Activated CD4-positive, alpha-beta T cell treated with anti-CD3 and anti-CD28 coated beads, Interleukin-2, amount 50 U/mL, for 48 hours (primary cell): Measurements from ENCODE around the gene PTPRN2.

Source experiments
- DNase-seq, 2 experiments: peaks; one replicate each; pipeline ENCODE4 v3.0.0-alpha.2; 2020

The PTPRN2 gene

GRCh38 chr7:158030566-158030965, 557.1 kb downstream of the PTPRN2 start:
- DNase-seq, result no peak

- DNase-seq, result no peak
Observed at GRCh38 chr7:158030071-158030470, 557.6 kb downstream of the PTPRN2 start.

- no peak for DNase-seq
Observed at GRCh38 chr7:158029509-158029908, 558.1 kb downstream of the PTPRN2 start.

GRCh38 chr7:158028971-158029370, 558.7 kb downstream of the PTPRN2 start:
- DNase-seq, result no peak

- DNase-seq, result no peak
Observed at GRCh38 chr7:158028290-158028941, 559.2 kb downstream of the PTPRN2 start.

- DNase-seq, result no peak
Observed at GRCh38 chr7:158027646-158028045, 560.0 kb downstream of the PTPRN2 start.

- no peak for DNase-seq
Observed at GRCh38 chr7:158026636-158027265, 560.9 kb downstream of the PTPRN2 start.

- DNase-seq, result no peak
Observed at GRCh38 chr7:158025686-158026600, 561.7 kb downstream of the PTPRN2 start.

- DNase-seq, result no peak
Observed at GRCh38 chr7:158024881-158025280, 562.7 kb downstream of the PTPRN2 start.

- DNase-seq, result no peak
Observed at GRCh38 chr7:158024351-158024715, 563.3 kb downstream of the PTPRN2 start.

GRCh38 chr7:158023681-158024350, 563.8 kb downstream of the PTPRN2 start:
- DNase-seq, result no peak

- DNase-seq, result no peak
Observed at GRCh38 chr7:158023157-158023556, 564.5 kb downstream of the PTPRN2 start.

- DNase-seq, result no peak
Observed at GRCh38 chr7:158022601-158023000, 565.0 kb downstream of the PTPRN2 start.

GRCh38 chr7:158021836-158022235, 565.8 kb downstream of the PTPRN2 start:
- DNase-seq, result no peak

GRCh38 chr7:158020706-158021095, 566.9 kb downstream of the PTPRN2 start:
- DNase-seq, result no peak

GRCh38 chr7:158019726-158020705, 567.6 kb downstream of the PTPRN2 start:
- no peak for DNase-seq

GRCh38 chr7:158018971-158019645, 568.5 kb downstream of the PTPRN2 start:
- DNase-seq, result no peak

GRCh38 chr7:158018098-158018762, 569.4 kb downstream of the PTPRN2 start:
- no peak for DNase-seq

GRCh38 chr7:158017111-158018097, 570.2 kb downstream of the PTPRN2 start:
- DNase-seq, result no peak
